K562 (cell line): ENCODE results near the gene NCAPD2. TPM values are rescaled to one million over a fixed set of nuclear protein-coding genes. Genes with fewer than 3 reads are reported as not detected.
A peak's percentile ranks its signal among the peaks of the same experiment; 100 is the strongest.

Source experiments
- ATF4 ChIP-seq: fragments of 450-650 bp; formaldehyde crosslinking; IDR thresholded peaks from 2 replicates; pipeline ENCODE4 v1.4.0; 2022; ENCODE audit warnings: mild to moderate bottlenecking, moderate library complexity
- E2F3 ChIP-seq: fragments of 250-450 bp; sonication (Bioruptor Pico); IDR thresholded peaks from 2 replicates; pipeline ENCODE4 v1.4.0; 2020; ENCODE audit warnings: mild to moderate bottlenecking
- EP400 ChIP-seq: fragments of 450-650 bp; IDR thresholded peaks from 2 replicates; pipeline ENCODE4 v1.6.1; 2017; ENCODE audit warnings: antibody characterized with exemption, mild to moderate bottlenecking, moderate library complexity
- FOXJ2 ChIP-seq: fragments of 200-800 bp; sonication (Bioruptor generic); IDR thresholded peaks from 2 replicates; pipeline ENCODE4 v1.6.1; 2016; ENCODE audit warnings: missing genetic modification characterization, missing compliant biosample characterization
- FOXK2 ChIP-seq, 2 experiments: fragments of 450-650 bp; IDR thresholded peaks in 1 of 2; conservative IDR thresholded peaks in 1 of 2; 2 replicates each; pipeline ENCODE4 v1.6.1; 2016; ENCODE audit warnings: low read depth in 2 of 2, mild to moderate bottlenecking in 1 of 2
- ILF3 ChIP-seq: fragments of 450-650 bp; IDR thresholded peaks from 2 replicates; pipeline ENCODE4 v1.6.1; 2018; ENCODE audit warnings: antibody characterized with exemption, mild to moderate bottlenecking, moderate library complexity, borderline replicate concordance
- MAFF ChIP-seq: IDR thresholded peaks from 2 replicates; pipeline ENCODE4 v1.6.1; 2012; ENCODE audit warnings: low read length, improper control_type of control experiment
- MLX ChIP-seq, 2 experiments: fragments of 450-650 bp in 1 of 2; sonication (generic) in 1 of 2; formaldehyde crosslinking; conservative IDR thresholded peaks; 2 replicates each; pipeline versions ENCODE4 v1.4.0 to v1.8.1; 2020 to 2022; ENCODE audit warnings: mild to moderate bottlenecking in 1 of 2, missing genetic modification reagents in 1 of 2
- PHB ChIP-seq: fragments of 250-450 bp; sonication (Bioruptor Pico); IDR thresholded peaks from 2 replicates; pipeline ENCODE4 v1.5.0; 2021
- REST ChIP-seq, 2 experiments: fragments of 450-650 bp; formaldehyde crosslinking in 1 of 2; IDR thresholded peaks; 2 replicates each; pipeline versions ENCODE4 v1.4.0 to v1.6.1; 2014 to 2020; ENCODE audit warnings: mild to moderate bottlenecking in 2 of 2, borderline replicate concordance in 1 of 2, low read depth in 1 of 2
- SFPQ ChIP-seq: fragments of 200-400 bp; formaldehyde crosslinking; IDR thresholded peaks from 2 replicates; pipeline ENCODE4 v1.6.1; 2017; ENCODE audit warnings: mild to moderate bottlenecking, low read depth, low read length, moderate library complexity
- ZBTB33 ChIP-seq: sonication (generic); formaldehyde crosslinking; IDR thresholded peaks from 2 replicates; pipeline ENCODE4 v1.8.1; 2023; ENCODE audit warnings: mild to moderate bottlenecking, missing genetic modification reagents
- polyA plus RNA-seq, 8 experiments: library from polyadenylated mRNA; depleted of rRNA in 4 of 8; stranded (reverse) in 5 of 8; unstranded in 3 of 8; fragments of >200 nt; fragmentation: Nextera tagmentation in 2 of 8; fragmentation: Illumina TruSeq in 1 of 8; extraction: Ambion mirVana in 2 of 8; extraction: Trizol in 1 of 8; gene quantifications; 2 replicates each; pipeline versions ENCODE4 v1.2.1 to v1.2.3, GENCODE V29; 2011 to 2014; ENCODE audit warnings: inconsistent platforms in 1 of 8, missing spikeins in 1 of 8
- total RNA-seq, 7 experiments: library from RNA; depleted of rRNA in 6 of 7; stranded (reverse); fragments of >200 nt in 6 of 7; fragmentation: Illumina TruSeq in 2 of 7; extraction: Trizol in 2 of 7; gene quantifications; 2 replicates each; pipeline versions ENCODE4 v1.2.1 to v1.2.3, GENCODE V29; 2011 to 2021; ENCODE audit warnings: low replicate concordance in 1 of 7

The NCAPD2 gene
- total and polyA plus RNA-seq, 9 of the 15 experiments (the other 6 are each of a cell fraction or from before 2014, with no cell fraction given) = 16.9 to 93.7 (median 68.3) TPM

GRCh38 chr12:6534945-6535696 lies 41.2 kb downstream of the NCAPD2 start (continued):
- no peak for TF ChIP-seq ATF4 (CRISPR knock-in tag)
- TF ChIP-seq FOXJ2 (tag) = no peak
- TF ChIP-seq SFPQ = peak; percentile 18; the same call in 1 of the 2 replicates
- TF ChIP-seq REST (IDR thresholded peaks at IDR 0.05; ENCODE audit: borderline replicate concordance) = no peak
- TF ChIP-seq REST (CRISPR knock-in tag; IDR thresholded peaks at IDR 0.05; ENCODE audit: low read depth) = no peak
- peak; percentile 13 for TF ChIP-seq EP400
- no peak for TF ChIP-seq ZBTB33 (CRISPR knock-in tag)
- no peak for TF ChIP-seq MLX (CRISPR knock-in tag; conservative IDR thresholded peaks at IDR 0.05)
- no peak for TF ChIP-seq PHB (CRISPR knock-in tag)
- TF ChIP-seq MAFF = no peak
- TF ChIP-seq FOXK2 (conservative IDR thresholded peaks at IDR 0.05 in 1 of 2, IDR thresholded peaks at IDR 0.05 in 1 of 2; ENCODE audit: low read depth in 2 of 2) = no peak
- no peak for TF ChIP-seq ILF3
- TF ChIP-seq E2F3 (CRISPR knock-in tag) = no peak
